B cell (primary cell): ENCODE data around the gene CCSAP. TPM values are rescaled to one million over a fixed set of nuclear protein-coding genes. Genes with fewer than 3 reads are reported as not detected.

ENCODE experiments used
- ATAC-seq: fragments of 200-7000 bp; cut with Tn5 transposase; one replicate; pipeline ENCODE4 v1.10.0; 2021; ENCODE audit warnings: low read depth, mild to moderate bottlenecking, moderate number of reproducible peaks, moderate library complexity
- CTCF ChIA-PET: fragments of 350-600 bp; sonication (Branson Sonifier 250); formaldehyde crosslinking; loops from one replicate; lab custom pipeline; 2021; ENCODE audit warnings: antibody characterized with exemption, inconsistent platforms; lab: Charles Lee
- POLR2A ChIA-PET: fragments of 350-600 bp; sonication (Branson Sonifier 250); formaldehyde crosslinking; loops from one replicate; lab custom pipeline; 2021; ENCODE audit warnings: antibody characterized with exemption; lab: Charles Lee
- DNase-seq: peaks from one replicate; pipeline ENCODE4 v3.0.0; 2013
- H2AFZ ChIP-seq: 2 replicates; pipeline ENCODE4 v1.6.1; 2012; ENCODE audit warnings: mild to moderate bottlenecking, low read depth, low read length; ENCODE audit not compliant: insufficient read depth, poor library complexity, severe bottlenecking
- H3K27ac ChIP-seq, 2 donors: 1 replicate in 1 of 2; 2 replicates in 1 of 2; pipeline ENCODE4 v1.5.1; 2012 to 2013; ENCODE audit warnings: low read length in 2 of 2, mild to moderate bottlenecking in 2 of 2, moderate library complexity in 1 of 2
- H3K27me3 ChIP-seq, 4 experiments: fragments of 200-600 bp in 1 of 4; sonication (generic) in 1 of 4; replicated peaks in 1 of 4; 1 replicate in 2 of 4; 2 replicates in 2 of 4; pipeline versions ENCODE4 v1.6.1 to v1.7.0; 2013 to 2016; ENCODE audit warnings: low read length in 3 of 4, mild to moderate bottlenecking in 2 of 4, mixed read lengths in 1 of 4, moderate library complexity in 1 of 4; ENCODE audit not compliant: insufficient read depth in 4 of 4, control insufficient read depth in 3 of 4; ENCODE audit errors: control extremely low read depth in 1 of 4
- H3K36me3 ChIP-seq, 2 experiments: replicated peaks in 1 of 2; 1 replicate in 1 of 2; 2 replicates in 1 of 2; pipeline versions ENCODE4 v1.6.1 to v1.7.1; 2013; ENCODE audit warnings: low read length in 1 of 2; ENCODE audit not compliant: insufficient read depth in 2 of 2, control insufficient read depth in 1 of 2; ENCODE audit errors: control extremely low read depth in 1 of 2, extremely low read depth in 1 of 2
- H3K4me1 ChIP-seq, 2 donors: fragments of 200-600 bp in 1 of 2; sonication (generic) in 1 of 2; 1 replicate in 1 of 2; 2 replicates in 1 of 2; pipeline versions ENCODE4 v1.5.1 to v1.6.1; 2013 to 2017; ENCODE audit warnings: low read length in 2 of 2; ENCODE audit not compliant: control insufficient read depth in 2 of 2, insufficient read depth in 2 of 2
- H3K4me2 ChIP-seq: replicated peaks from 2 replicates; pipeline ENCODE3; 2012; ENCODE audit warnings: mild to moderate bottlenecking, low read depth, low read length; ENCODE audit not compliant: poor library complexity, severe bottlenecking
- H3K4me3 ChIP-seq, 5 experiments: fragments of 200-600 bp in 1 of 5; sonication (generic) in 1 of 5; 1 replicate in 3 of 5; 2 replicates in 2 of 5; pipeline versions ENCODE4 v1.5.1 to v1.7.0; 2011 to 2016; ENCODE audit warnings: low read length in 4 of 5, mild to moderate bottlenecking in 4 of 5, low read depth in 2 of 5, control low read depth in 1 of 5, moderate library complexity in 1 of 5; ENCODE audit not compliant: insufficient read depth in 1 of 5; ENCODE audit errors: control extremely low read depth in 1 of 5, extremely low read depth in 1 of 5
- H3K79me2 ChIP-seq: fragments of 200-600 bp; sonication (generic); one replicate; pipeline ENCODE4 v1.6.0; 2016; ENCODE audit warnings: low read length; ENCODE audit not compliant: control insufficient read depth, insufficient read depth
- H3K9ac ChIP-seq: fragments of 200-600 bp; sonication (generic); 2 replicates; pipeline ENCODE4 v1.6.1; 2017; ENCODE audit warnings: mild to moderate bottlenecking, low read length, moderate library complexity
- H3K9me3 ChIP-seq, 3 donors: one replicate each; pipeline versions ENCODE4 v1.6.1 to v1.7.1; 2013; ENCODE audit warnings: low read length in 2 of 3; ENCODE audit not compliant: control insufficient read depth in 2 of 3, insufficient read depth in 1 of 3; ENCODE audit errors: control extremely low read depth in 1 of 3
- H4K20me1 ChIP-seq: 2 replicates; pipeline ENCODE4 v1.6.0; 2012; ENCODE audit warnings: mild to moderate bottlenecking, low read length; ENCODE audit not compliant: insufficient read depth, control insufficient read depth, poor library complexity, severe bottlenecking
- H3K27ac Mint-ChIP-seq: one replicate; pipeline ENCODE4 v1.8.0; 2021; ENCODE audit warnings: mixed read lengths
- H3K27me3 Mint-ChIP-seq: one replicate; pipeline ENCODE4 v1.8.0; 2021; ENCODE audit warnings: mixed read lengths
- H3K4me1 Mint-ChIP-seq: one replicate; pipeline ENCODE4 v1.8.0; 2021; ENCODE audit warnings: mixed read lengths
- H3K4me3 Mint-ChIP-seq: one replicate; pipeline ENCODE4 v1.8.0; 2021; ENCODE audit warnings: mixed read lengths
- H3K9me3 Mint-ChIP-seq: one replicate; pipeline ENCODE4 v1.8.0; 2022; ENCODE audit warnings: mixed read lengths; ENCODE audit not compliant: insufficient read depth
- CTCF ChIP-seq: fragments of 200-600 bp; IDR thresholded peaks from one replicate; pipeline ENCODE4 v1.8.0; 2022; ENCODE audit warnings: antibody characterized with exemption, mild to moderate bottlenecking
- EZH2 ChIP-seq: IDR thresholded peaks from 2 replicates; pipeline ENCODE4 v1.6.1; 2012; ENCODE audit warnings: borderline replicate concordance, low read depth, mild to moderate bottlenecking, moderate library complexity, low read length; ENCODE audit not compliant: insufficient read depth, poor library complexity, severe bottlenecking
- WGBS: methylation state at CpG from one replicate; pipeline ENCODE4 v1.1.5; 2013; ENCODE audit warnings: missing lambda C conversion rate; ENCODE audit not compliant: insufficient coverage; 5-methylcytosine and 5-hydroxymethylcytosine counted together
- intact Hi-C: fragments of 100-400 bp; cut with micrococcal nuclease; formaldehyde crosslinking; loops from one replicate; pipeline ENCODE4 v1.10.0; 2022
- polyA minus RNA-seq: library from RNA; depleted of rRNA, polyadenylated mRNA; stranded (reverse); fragments of >200 nt; gene quantifications from 2 replicates; pipeline ENCODE4 v1.2.3, GENCODE V29; 2012
- polyA plus RNA-seq: library from polyadenylated mRNA; depleted of rRNA; stranded (reverse); fragments of >200 nt; gene quantifications from 2 replicates; pipeline ENCODE4 v1.2.3, GENCODE V29; 2012
- total RNA-seq, 2 donors: library from RNA; stranded (reverse); fragments of 120-200 nt in 1 of 2; gene quantifications; 1 replicate in 1 of 2; 2 replicates in 1 of 2; pipeline versions ENCODE4 v1.2.3 to v1.2.4, GENCODE V29; 2013 to 2022

CCSAP gene
- total RNA-seq (15.8 and 17.4 TPM in 2 replicates), polyA plus RNA-seq (3.3 and 7.7 TPM in 2 replicates), polyA minus RNA-seq (3.6 and 5.0 TPM in 2 replicates)
- total RNA-seq (2013) = 5.2 TPM

DNA sequence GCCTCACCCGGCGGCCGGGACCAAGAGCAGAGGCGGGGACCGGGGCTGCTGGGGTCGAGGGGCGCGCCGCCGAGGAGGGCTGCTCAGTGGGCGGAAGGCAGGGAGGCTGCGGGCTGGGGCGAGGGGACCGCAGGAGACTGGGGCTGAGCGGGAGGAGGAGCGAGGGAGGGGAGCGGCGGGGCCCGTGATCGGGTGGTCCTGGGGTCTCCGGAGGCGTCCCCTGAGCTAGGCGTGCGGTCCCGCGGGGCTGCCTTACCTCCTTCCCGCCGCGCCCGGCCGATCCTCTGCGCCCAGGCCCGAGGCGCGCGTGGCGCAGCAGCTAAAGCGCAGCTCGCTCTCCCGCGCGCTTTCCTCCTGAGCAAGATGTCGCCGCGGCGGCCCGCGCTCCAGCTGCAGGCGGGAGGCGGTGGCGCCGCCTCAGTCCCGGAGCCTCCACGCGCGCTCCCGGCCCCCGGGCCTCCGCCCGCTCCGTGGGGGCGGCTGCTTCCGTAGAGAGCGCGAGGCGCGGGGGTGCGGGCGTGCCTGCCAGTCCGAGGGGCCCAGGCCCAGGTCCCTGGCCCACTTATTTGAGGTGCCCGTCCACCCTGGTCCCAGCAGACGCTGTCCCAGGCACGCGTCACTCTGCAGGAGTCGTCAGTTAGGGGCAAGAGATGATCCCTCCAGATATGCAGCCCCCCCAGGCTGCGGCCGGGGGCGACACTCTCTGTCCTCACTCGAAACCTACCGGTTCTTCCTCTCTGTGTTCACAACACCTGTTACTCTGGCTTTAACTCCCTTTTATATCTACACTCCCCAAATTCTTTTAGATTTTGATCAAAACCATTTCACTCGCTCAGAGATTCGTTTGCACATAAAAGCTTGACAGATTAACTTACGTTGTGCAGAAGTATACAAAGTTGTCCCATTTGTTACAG lies at the start of gene CCSAP:
Gene CCSAP (minus strand): TSS at position 392 of the 914 bp plus-strand sequence. CDS start 582 bp downstream, outside the sequence.
- WGBS = 1% methylated on average over 83 of the region's 83 CpGs
- H3K4me3 Mint-ChIP-seq = peak within 1 kb of the TSS; percentile 88
- peaks cover 27% of the 10 kb centered on the region for H3K27me3 Mint-ChIP-seq
- H3K79me2 ChIP-seq = no peaks in the 10 kb centered on the region
- peak within 1 kb of the TSS; percentile 95 for H3K4me2 ChIP-seq
- peak within 1 kb of the TSS; percentile 90 for H3K27ac Mint-ChIP-seq
- no peaks in the 10 kb centered on the region for H3K36me3 ChIP-seq
- H3K9me3 ChIP-seq = peaks cover 0 to 3% (median 0%) of the 10 kb centered on the region in 3 donors
- no peaks in the 10 kb centered on the region for H3K9me3 Mint-ChIP-seq
- peak within 1 kb of the TSS; percentile 88 for H3K9ac ChIP-seq
- H3K4me1 Mint-ChIP-seq = peaks cover 38% of the 10 kb centered on the region
- DNase-seq (peak; percentile 84), ATAC-seq (peak; percentile 42)
- ChIA-PET POLR2A (interaction anchor here (0.8 to 1.4 kb wide), 5 partner anchors 72 to 767 kb away, joined by 3 to 4 read pairs (median 3); partner anchors contain the start of gene RAB4A), CTCF (interaction anchor here (0.8 to 1.9 kb wide), 5 partner anchors 71 to 304 kb away, joined by 3 to 6 read pairs (median 5); partner anchors contain the start of gene NUP133)
- TF ChIP-seq CTCF = no peak
- no peak for TF ChIP-seq EZH2
- H2AFZ ChIP-seq = peak within 1 kb of the TSS; percentile 96
- peak within 1 kb of the TSS; percentile 68 to 79 for H3K27ac ChIP-seq
- intact Hi-C loops = loop anchor here (1.0 to 5.0 kb wide), 8 partner anchors 14 to 1634 kb away; partner anchors contain the start of genes ABCB10, ARV1, COG2 and NUP133
- H4K20me1 ChIP-seq = no peaks in the 10 kb centered on the region
- peak within 1 kb of the TSS; percentile 66 to 86 (median 80) for H3K4me3 ChIP-seq
- H3K27me3 ChIP-seq = peaks cover 0 to 12% (median 3%) of the 10 kb centered on the region in 4 experiments
- H3K4me1 ChIP-seq = peaks cover 20 to 21% of the 10 kb centered on the region in 2 donors
